HG03064 (cell line): ENCODE measurements around the gene CDK17.
"Not testable (repeated sequence)": the region's sequence is repeated elsewhere in the genome, so short reads cannot be mapped to it uniquely, and the experiment has no call there.

Experiments used
- ATAC-seq: cut with Tn5 transposase; IDR thresholded peaks from one replicate; pipeline ENCODE4 v1.9.1; 2021; ENCODE audit warnings: low read depth; ENCODE audit not compliant: unreplicated experiment

The CDK17 gene

GRCh38 chr12:96360550-96360949 is 39.7 kb downstream of the CDK17 start:
- ATAC-seq = no peak

- ATAC-seq = no peak
Observed at GRCh38 chr12:96359328-96359727, 40.9 kb downstream of the CDK17 start.

- ATAC-seq = no peak
Observed at GRCh38 chr12:96356831-96357230, 43.4 kb downstream of the CDK17 start.

- no peak for ATAC-seq
Observed at GRCh38 chr12:96354844-96355534, 45.2 kb downstream of the CDK17 start.

GRCh38 chr12:96354326-96354725 is 45.9 kb downstream of the CDK17 start:
- no peak for ATAC-seq

- ATAC-seq = no peak
Observed at GRCh38 chr12:96352161-96352835, 47.9 kb downstream of the CDK17 start.

- no peak for ATAC-seq
Observed at GRCh38 chr12:96350982-96351381, 49.3 kb downstream of the CDK17 start.

GRCh38 chr12:96347130-96347699 is 53.0 kb downstream of the CDK17 start:
- no peak for ATAC-seq

GRCh38 chr12:96346716-96347115 is 53.5 kb downstream of the CDK17 start:
- not testable (repeated sequence) for ATAC-seq

GRCh38 chr12:96344124-96344695 is 56.0 kb downstream of the CDK17 start:
- ATAC-seq = no peak

- ATAC-seq = peak; percentile 84
Observed at GRCh38 chr12:96343347-96343954, 56.8 kb downstream of the CDK17 start.

- not testable (repeated sequence) for ATAC-seq
Observed at GRCh38 chr12:96339666-96340065, 60.6 kb downstream of the CDK17 start.

GRCh38 chr12:96338852-96339471 is 61.3 kb downstream of the CDK17 start:
- ATAC-seq = no peak

- no peak for ATAC-seq
Observed at GRCh38 chr12:96337953-96338352, 62.3 kb downstream of the CDK17 start.

GRCh38 chr12:96336489-96336888 is 63.8 kb downstream of the CDK17 start:
- no peak for ATAC-seq

- ATAC-seq = peak; percentile 91
Observed at GRCh38 chr12:96335270-96335669, 65.0 kb downstream of the CDK17 start.

- ATAC-seq = no peak
Observed at GRCh38 chr12:96334502-96334901, 65.7 kb downstream of the CDK17 start.

GRCh38 chr12:96329545-96329944 is 70.7 kb downstream of the CDK17 start:
- ATAC-seq = no peak

GRCh38 chr12:96329018-96329417 is 71.2 kb downstream of the CDK17 start:
- ATAC-seq = no peak

- peak; percentile 28 for ATAC-seq
Observed at GRCh38 chr12:96327889-96328288, 72.3 kb downstream of the CDK17 start.

- peak; percentile 85 for ATAC-seq
Observed at GRCh38 chr12:96327346-96327745, 72.9 kb downstream of the CDK17 start.
